OCI-LY7 (cell line): ENCODE measurements around the gene SLC4A11. TPM values are rescaled to one million over a fixed set of nuclear protein-coding genes. Genes with fewer than 3 reads are reported as not detected.

Experiments
- BruUV-seq: library from RNA; stranded (reverse); fragments of 400-500 nt; replicated peaks from 2 replicates; lab custom pipeline; 2021; lab: Mats Ljungman, UMichigan
- CTCF ChIA-PET: fragments of 300-600 bp; sonication (Branson Sonifier 250); formaldehyde crosslinking; loops from one replicate; lab custom pipeline; 2022; ENCODE audit warnings: antibody characterized with exemption; ENCODE audit not compliant: unreplicated experiment; lab: Charles Lee
- POLR2A ChIA-PET: fragments of 300-600 bp; sonication (Branson Sonifier 250); formaldehyde crosslinking; loops from one replicate; lab custom pipeline; 2022; ENCODE audit warnings: antibody characterized with exemption; lab: Charles Lee
- DNase-seq: peaks from one replicate; pipeline ENCODE4 v3.0.0-alpha.2; 2015; ENCODE audit warnings: low spot score
- H2AFZ ChIP-seq: fragments of 200-600 bp; sonication (generic), shearing (Covaris generic); 2 replicates; pipeline ENCODE4 v1.6.1; 2014; ENCODE audit warnings: mild to moderate bottlenecking, antibody characterized with exemption, low read length, moderate library complexity
- H3K27ac ChIP-seq: fragments of 200-600 bp; sonication (generic); 2 replicates; pipeline ENCODE4 v1.5.1; 2014; ENCODE audit warnings: mixed run types, low read depth, mild to moderate bottlenecking, moderate library complexity, low read length, inconsistent platforms; ENCODE audit not compliant: poor library complexity, severe bottlenecking
- H3K36me3 ChIP-seq: fragments of 200-600 bp; sonication (generic); 2 replicates; pipeline ENCODE4 v1.6.1; 2014; ENCODE audit warnings: mild to moderate bottlenecking, antibody characterized with exemption, low read length, moderate library complexity, mixed read lengths; ENCODE audit not compliant: insufficient read depth
- H3K4me1 ChIP-seq: fragments of 200-600 bp; sonication (generic); 2 replicates; pipeline ENCODE4 v1.5.1; 2014; ENCODE audit warnings: mild to moderate bottlenecking, low read length; ENCODE audit not compliant: insufficient read depth, poor library complexity, severe bottlenecking
- H3K4me2 ChIP-seq: fragments of 200-600 bp; sonication (generic); 2 replicates; pipeline ENCODE4 v1.6.1; 2014; ENCODE audit warnings: mild to moderate bottlenecking, low read length
- H3K4me3 ChIP-seq: fragments of 200-600 bp; sonication (generic); 2 replicates; pipeline ENCODE4 v1.5.1; 2014; ENCODE audit warnings: mild to moderate bottlenecking, low read depth, low read length; ENCODE audit not compliant: poor library complexity, severe bottlenecking
- H3K79me2 ChIP-seq: fragments of 200-600 bp; sonication (generic); 2 replicates; pipeline ENCODE4 v1.6.1; 2016; ENCODE audit warnings: low read depth, mild to moderate bottlenecking, low read length, moderate library complexity, mixed read lengths; ENCODE audit not compliant: insufficient read depth
- H3K9me2 ChIP-seq: fragments of 200-600 bp; sonication (generic); 2 replicates; pipeline ENCODE4 v1.6.1; 2016; ENCODE audit warnings: mild to moderate bottlenecking, low read length, mixed read lengths; ENCODE audit not compliant: insufficient read depth
- H3K9me3 ChIP-seq: fragments of 200-600 bp; sonication (generic); 2 replicates; pipeline ENCODE4 v1.6.1; 2014; ENCODE audit warnings: mild to moderate bottlenecking, mixed run types, low read length, mixed read lengths
- H4K20me1 ChIP-seq: fragments of 200-600 bp; sonication (generic); 2 replicates; pipeline ENCODE4 v1.6.1; 2014; ENCODE audit warnings: mild to moderate bottlenecking, antibody characterized with exemption, low read length, moderate library complexity, mixed read lengths; ENCODE audit not compliant: insufficient read depth
- EZH2phosphoT487 ChIP-seq: fragments of 200-600 bp; sonication (generic); IDR thresholded peaks from 2 replicates; pipeline ENCODE4 v1.6.1; 2018; ENCODE audit warnings: low read depth, borderline replicate concordance, mild to moderate bottlenecking, mixed run types, antibody characterized with exemption, low read length, moderate library complexity, mixed read lengths
- intact Hi-C: fragments of 100-400 bp; cut with micrococcal nuclease; formaldehyde crosslinking; loops from one replicate; pipeline ENCODE4 v1.10.0; 2022; ENCODE audit not compliant: unreplicated experiment
- total RNA-seq, 2 experiments: library from RNA; depleted of rRNA in 1 of 2; stranded (reverse); fragments of >200 nt in 1 of 2; shearing (Covaris generic) in 1 of 2; gene quantifications; 2 replicates each; pipeline ENCODE4 v1.2.3, GENCODE V29; 2014 to 2022
- TF ChIP-seq, protein P1 (sequence below): fragments of 200-600 bp; sonication (generic); conservative IDR thresholded peaks from 2 replicates; pipeline ENCODE4 v1.5.1; 2014; ENCODE audit warnings: mild to moderate bottlenecking, antibody characterized with exemption, low read length, moderate library complexity, mixed read lengths

The SLC4A11 gene
- total RNA-seq, 2 experiments from 2014 or later = 4.4 to 26.9 TPM

DNA sequence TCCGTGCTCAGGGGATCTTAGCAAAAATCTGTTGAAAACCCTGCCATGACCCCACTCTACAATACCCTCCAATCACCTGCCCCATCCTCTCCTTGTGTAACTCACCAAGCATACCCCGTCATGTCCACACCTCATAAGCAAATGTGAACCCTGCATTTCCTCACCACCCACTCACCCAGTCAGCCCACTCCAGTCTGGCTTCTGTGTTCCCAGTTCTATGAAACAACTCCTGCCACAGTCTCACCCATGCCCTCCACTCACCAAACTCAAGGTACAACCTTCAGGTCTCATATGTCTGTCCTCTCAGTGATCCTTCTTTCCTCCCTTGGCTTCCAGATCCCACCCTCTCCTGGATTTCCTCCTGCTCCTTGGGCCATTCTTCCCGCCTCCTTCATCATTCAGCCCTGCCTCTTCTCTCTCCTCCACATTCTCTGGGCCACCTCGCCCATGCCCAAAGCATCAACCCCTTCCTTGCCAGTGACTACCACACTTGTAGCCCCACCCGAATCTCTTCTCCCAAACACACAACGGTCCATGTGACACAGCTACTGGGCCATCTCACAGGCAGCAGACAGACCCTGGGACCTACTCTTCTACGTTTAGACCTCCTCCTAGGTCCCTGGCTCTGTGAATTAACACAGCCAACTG is 43.3 kb downstream of the SLC4A11 start:
- H3K4me2 ChIP-seq = no peak overlapping the region
- no peaks in the 10 kb centered on the region for H3K9me2 ChIP-seq
- DNase-seq = no peak
- no peaks in the 10 kb centered on the region for H3K79me2 ChIP-seq
- H3K4me3 ChIP-seq = no peak overlapping the region
- H3K9me3 ChIP-seq = no peaks in the 10 kb centered on the region
- peaks cover 79% of the 10 kb centered on the region for H3K36me3 ChIP-seq
- CTCF ChIA-PET = no interaction called here
- no TSS peak for BruUV-seq
- TF ChIP-seq EZH2phosphoT487 = no peak
- TF ChIP-seq, protein P1, sequence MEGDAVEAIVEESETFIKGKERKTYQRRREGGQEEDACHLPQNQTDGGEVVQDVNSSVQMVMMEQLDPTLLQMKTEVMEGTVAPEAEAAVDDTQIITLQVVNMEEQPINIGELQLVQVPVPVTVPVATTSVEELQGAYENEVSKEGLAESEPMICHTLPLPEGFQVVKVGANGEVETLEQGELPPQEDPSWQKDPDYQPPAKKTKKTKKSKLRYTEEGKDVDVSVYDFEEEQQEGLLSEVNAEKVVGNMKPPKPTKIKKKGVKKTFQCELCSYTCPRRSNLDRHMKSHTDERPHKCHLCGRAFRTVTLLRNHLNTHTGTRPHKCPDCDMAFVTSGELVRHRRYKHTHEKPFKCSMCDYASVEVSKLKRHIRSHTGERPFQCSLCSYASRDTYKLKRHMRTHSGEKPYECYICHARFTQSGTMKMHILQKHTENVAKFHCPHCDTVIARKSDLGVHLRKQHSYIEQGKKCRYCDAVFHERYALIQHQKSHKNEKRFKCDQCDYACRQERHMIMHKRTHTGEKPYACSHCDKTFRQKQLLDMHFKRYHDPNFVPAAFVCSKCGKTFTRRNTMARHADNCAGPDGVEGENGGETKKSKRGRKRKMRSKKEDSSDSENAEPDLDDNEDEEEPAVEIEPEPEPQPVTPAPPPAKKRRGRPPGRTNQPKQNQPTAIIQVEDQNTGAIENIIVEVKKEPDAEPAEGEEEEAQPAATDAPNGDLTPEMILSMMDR = no peak
- H3K4me1 ChIP-seq = no peaks in the 10 kb centered on the region
- POLR2A ChIA-PET = no interaction called here
- no peak overlapping the region for H2AFZ ChIP-seq
- H4K20me1 ChIP-seq = no peaks in the 10 kb centered on the region
- no peak overlapping the region for H3K27ac ChIP-seq
- intact Hi-C loops = no loop called here

DNA sequence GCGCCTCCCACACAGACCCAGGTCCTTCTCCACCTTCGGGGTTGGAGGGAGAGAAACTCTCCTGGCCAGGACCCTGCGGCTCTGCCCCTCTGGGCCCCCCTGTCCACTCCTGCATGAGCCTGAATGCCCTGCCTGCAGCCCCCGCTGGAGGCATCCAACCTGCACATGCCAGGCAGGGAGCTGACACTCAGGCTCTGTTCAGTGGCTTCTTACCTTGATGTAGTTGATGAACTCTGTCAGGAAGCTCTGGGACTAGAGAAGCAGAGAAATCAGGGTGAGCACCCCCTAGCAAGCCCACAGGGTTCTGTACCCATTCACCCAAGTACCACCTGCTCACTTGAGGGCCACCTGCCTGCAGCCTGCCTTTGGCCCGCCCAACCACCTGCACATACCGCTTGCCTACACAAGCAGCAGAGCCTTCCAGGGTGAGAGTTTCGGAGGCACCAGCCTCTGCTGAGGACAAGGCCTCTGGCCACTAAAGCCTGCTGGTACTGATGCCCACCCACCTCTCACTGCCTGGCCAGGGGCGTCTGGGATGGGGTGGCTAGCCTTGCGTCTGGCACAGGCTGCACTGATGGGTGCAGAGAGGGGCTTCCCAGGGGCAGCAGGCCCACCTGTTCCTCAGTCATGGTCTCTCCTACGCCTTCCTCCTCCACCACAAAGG is 44.2 kb downstream of the SLC4A11 start:
- Histone ChIP-seq H3K9me3 (no peaks in the 10 kb centered on the region), H4K20me1 (no peaks in the 10 kb centered on the region), H3K27ac (no peak overlapping the region), H3K9me2 (no peaks in the 10 kb centered on the region), H3K4me3 (no peak overlapping the region), H3K79me2 (no peaks in the 10 kb centered on the region), H2AFZ (no peak overlapping the region), H3K36me3 (peaks cover 76% of the 10 kb centered on the region), H3K4me2 (no peak overlapping the region), H3K4me1 (no peaks in the 10 kb centered on the region)
- CTCF ChIA-PET = no interaction called here
- TF ChIP-seq EZH2phosphoT487 = no peak
- TF ChIP-seq, protein P1 = no peak
- intact Hi-C loops = no loop called here
- BruUV-seq = no TSS peak
- POLR2A ChIA-PET = no interaction called here
- DNase-seq = no peak
